ENCODE measurements around the gene PITPNM3. TPM values are rescaled to one million over a fixed set of nuclear protein-coding genes. Genes with fewer than 3 reads are reported as not detected.

PITPNM3 gene
- total and polyA plus RNA-seq, 2 experiments from 2014 or later, result 1.0 to 1.5 TPM

DNA sequence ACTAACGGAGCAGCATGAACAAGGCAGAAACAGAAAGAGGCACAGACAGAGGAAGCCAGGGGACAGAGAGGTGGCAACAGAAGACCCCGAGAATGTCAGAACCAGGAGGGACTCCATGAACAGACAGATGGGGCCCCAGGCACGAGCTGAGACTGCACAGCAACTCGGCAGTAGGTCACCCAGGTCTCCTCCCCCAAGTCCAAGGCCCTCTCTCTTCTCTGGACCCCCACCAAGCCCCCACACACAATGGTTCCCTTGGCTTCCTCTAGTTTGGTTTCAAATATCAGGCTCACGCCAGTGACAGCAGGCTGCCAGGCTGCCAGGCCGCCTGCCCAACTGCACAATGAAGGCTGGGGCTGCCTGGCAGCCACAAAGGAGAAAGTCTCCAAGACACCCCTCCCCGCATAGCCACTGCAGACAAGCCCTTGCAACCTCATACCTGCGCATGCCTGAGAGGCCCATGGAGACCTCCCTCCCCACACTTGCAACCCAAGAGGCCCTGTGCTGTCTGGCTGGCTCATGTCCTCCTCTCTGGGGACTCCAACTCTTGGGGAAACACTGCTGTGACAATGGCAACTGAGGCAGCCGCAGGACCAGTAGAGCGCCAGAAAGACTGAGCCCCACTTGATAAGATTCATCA, 57.3 kb downstream of the PITPNM3 start:
- Mint-ChIP-seq H3K9me3 (peaks cover 7% of the 10 kb centered on the region), H3K4me1 (peaks cover 54% of the 10 kb centered on the region)

More for the DNA sequence above, 57.3 kb downstream of the PITPNM3 start:
- Histone ChIP-seq H3F3A (replicated peaks; ENCODE audit: low read depth) (no peaks in the 10 kb centered on the region), H3K4me3 (no peak overlapping the region), H3K9me2 (ENCODE audit: insufficient read depth) (no peaks in the 10 kb centered on the region), H3K79me2 (replicated peaks; ENCODE audit: insufficient read depth) (no peaks in the 10 kb centered on the region), H3K4me1 (ENCODE audit: insufficient read depth) (peaks cover 39% of the 10 kb centered on the region), H3K27me3 (ENCODE audit: insufficient read depth) (no peaks in the 10 kb centered on the region), H3K27ac (ENCODE audit: low read depth) (no peak overlapping the region), H3K36me3 (ENCODE audit: insufficient read depth) (no peaks in the 10 kb centered on the region), H3K4me2 (no peak overlapping the region), H2AFZ (no peak overlapping the region), H4K20me1 (replicated peaks; ENCODE audit: insufficient read depth) (no peaks in the 10 kb centered on the region)
- peaks cover 11% of the 10 kb centered on the region; the same call in 2 of the 3 replicates for H3K36me3 Mint-ChIP-seq (ENCODE audit: low read depth)
- no peak overlapping the region for H3K27ac Mint-ChIP-seq
- peaks cover 15% of the 10 kb centered on the region for H3K27me3 Mint-ChIP-seq (ENCODE audit: insufficient read depth, low read depth, poor library complexity)
- ATAC-seq (no peak), DNase-seq (ENCODE audit: low spot score) (no peak)
- no peak for TF ChIP-seq EZH2 (IDR thresholded peaks at IDR 0.05; ENCODE audit: low read depth, unreplicated experiment)
- no peak for TF ChIP-seq ZNF331 (CRISPR knock-in tag; IDR thresholded peaks at IDR 0.05; ENCODE audit: low read depth)
- no peak for TF ChIP-seq ZNF114 (CRISPR knock-in tag; IDR thresholded peaks at IDR 0.05)
- TF ChIP-seq CREB1 (CRISPR knock-in tag; IDR thresholded peaks at IDR 0.05; ENCODE audit: low read depth), result no peak
- TF ChIP-seq POLR2AphosphoS5 (IDR thresholded peaks at IDR 0.05; ENCODE audit: low read depth), result no peak
- no peak for TF ChIP-seq EZH2phosphoT487 (IDR thresholded peaks at IDR 0.05; ENCODE audit: unreplicated experiment)
- no peak for TF ChIP-seq STAT1 (IDR thresholded peaks at IDR 0.05; ENCODE audit: unreplicated experiment)
- no peak for TF ChIP-seq JUNB (IDR thresholded peaks at IDR 0.05; ENCODE audit: unreplicated experiment)
- TF ChIP-seq, protein P1, sequence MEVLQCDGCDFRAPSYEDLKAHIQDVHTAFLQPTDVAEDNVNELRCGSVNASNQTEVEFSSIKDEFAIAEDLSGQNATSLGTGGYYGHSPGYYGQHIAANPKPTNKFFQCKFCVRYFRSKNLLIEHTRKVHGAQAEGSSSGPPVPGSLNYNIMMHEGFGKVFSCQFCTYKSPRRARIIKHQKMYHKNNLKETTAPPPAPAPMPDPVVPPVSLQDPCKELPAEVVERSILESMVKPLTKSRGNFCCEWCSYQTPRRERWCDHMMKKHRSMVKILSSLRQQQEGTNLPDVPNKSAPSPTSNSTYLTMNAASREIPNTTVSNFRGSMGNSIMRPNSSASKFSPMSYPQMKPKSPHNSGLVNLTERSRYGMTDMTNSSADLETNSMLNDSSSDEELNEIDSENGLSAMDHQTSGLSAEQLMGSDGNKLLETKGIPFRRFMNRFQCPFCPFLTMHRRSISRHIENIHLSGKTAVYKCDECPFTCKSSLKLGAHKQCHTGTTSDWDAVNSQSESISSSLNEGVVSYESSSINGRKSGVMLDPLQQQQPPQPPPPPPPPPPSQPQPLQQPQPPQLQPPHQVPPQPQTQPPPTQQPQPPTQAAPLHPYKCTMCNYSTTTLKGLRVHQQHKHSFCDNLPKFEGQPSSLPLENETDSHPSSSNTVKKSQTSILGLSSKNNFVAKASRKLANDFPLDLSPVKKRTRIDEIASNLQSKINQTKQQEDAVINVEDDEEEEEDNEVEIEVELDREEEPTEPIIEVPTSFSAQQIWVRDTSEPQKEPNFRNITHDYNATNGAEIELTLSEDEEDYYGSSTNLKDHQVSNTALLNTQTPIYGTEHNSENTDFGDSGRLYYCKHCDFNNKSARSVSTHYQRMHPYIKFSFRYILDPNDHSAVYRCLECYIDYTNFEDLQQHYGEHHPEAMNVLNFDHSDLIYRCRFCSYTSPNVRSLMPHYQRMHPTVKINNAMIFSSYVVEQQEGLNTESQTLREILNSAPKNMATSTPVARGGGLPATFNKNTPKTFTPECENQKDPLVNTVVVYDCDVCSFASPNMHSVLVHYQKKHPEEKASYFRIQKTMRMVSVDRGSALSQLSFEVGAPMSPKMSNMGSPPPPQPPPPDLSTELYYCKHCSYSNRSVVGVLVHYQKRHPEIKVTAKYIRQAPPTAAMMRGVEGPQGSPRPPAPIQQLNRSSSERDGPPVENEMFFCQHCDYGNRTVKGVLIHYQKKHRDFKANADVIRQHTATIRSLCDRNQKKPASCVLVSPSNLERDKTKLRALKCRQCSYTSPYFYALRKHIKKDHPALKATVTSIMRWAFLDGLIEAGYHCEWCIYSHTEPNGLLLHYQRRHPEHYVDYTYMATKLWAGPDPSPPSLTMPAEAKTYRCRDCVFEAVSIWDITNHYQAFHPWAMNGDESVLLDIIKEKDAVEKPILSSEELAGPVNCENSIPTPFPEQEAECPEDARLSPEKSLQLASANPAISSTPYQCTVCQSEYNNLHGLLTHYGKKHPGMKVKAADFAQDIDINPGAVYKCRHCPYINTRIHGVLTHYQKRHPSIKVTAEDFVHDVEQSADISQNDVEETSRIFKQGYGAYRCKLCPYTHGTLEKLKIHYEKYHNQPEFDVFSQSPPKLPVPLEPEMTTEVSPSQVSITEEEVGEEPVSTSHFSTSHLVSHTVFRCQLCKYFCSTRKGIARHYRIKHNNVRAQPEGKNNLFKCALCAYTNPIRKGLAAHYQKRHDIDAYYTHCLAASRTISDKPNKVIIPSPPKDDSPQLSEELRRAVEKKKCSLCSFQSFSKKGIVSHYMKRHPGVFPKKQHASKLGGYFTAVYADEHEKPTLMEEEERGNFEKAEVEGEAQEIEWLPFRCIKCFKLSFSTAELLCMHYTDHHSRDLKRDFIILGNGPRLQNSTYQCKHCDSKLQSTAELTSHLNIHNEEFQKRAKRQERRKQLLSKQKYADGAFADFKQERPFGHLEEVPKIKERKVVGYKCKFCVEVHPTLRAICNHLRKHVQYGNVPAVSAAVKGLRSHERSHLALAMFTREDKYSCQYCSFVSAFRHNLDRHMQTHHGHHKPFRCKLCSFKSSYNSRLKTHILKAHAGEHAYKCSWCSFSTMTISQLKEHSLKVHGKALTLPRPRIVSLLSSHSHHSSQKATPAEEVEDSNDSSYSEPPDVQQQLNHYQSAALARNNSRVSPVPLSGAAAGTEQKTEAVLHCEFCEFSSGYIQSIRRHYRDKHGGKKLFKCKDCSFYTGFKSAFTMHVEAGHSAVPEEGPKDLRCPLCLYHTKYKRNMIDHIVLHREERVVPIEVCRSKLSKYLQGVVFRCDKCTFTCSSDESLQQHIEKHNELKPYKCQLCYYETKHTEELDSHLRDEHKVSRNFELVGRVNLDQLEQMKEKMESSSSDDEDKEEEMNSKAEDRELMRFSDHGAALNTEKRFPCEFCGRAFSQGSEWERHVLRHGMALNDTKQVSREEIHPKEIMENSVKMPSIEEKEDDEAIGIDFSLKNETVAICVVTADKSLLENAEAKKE (CRISPR knock-in tag; IDR thresholded peaks at IDR 0.05), result no peak
- TF ChIP-seq, protein P2, sequence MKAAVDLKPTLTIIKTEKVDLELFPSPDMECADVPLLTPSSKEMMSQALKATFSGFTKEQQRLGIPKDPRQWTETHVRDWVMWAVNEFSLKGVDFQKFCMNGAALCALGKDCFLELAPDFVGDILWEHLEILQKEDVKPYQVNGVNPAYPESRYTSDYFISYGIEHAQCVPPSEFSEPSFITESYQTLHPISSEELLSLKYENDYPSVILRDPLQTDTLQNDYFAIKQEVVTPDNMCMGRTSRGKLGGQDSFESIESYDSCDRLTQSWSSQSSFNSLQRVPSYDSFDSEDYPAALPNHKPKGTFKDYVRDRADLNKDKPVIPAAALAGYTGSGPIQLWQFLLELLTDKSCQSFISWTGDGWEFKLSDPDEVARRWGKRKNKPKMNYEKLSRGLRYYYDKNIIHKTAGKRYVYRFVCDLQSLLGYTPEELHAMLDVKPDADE (IDR thresholded peaks at IDR 0.05), result no peak
- TF ChIP-seq, protein P3, sequence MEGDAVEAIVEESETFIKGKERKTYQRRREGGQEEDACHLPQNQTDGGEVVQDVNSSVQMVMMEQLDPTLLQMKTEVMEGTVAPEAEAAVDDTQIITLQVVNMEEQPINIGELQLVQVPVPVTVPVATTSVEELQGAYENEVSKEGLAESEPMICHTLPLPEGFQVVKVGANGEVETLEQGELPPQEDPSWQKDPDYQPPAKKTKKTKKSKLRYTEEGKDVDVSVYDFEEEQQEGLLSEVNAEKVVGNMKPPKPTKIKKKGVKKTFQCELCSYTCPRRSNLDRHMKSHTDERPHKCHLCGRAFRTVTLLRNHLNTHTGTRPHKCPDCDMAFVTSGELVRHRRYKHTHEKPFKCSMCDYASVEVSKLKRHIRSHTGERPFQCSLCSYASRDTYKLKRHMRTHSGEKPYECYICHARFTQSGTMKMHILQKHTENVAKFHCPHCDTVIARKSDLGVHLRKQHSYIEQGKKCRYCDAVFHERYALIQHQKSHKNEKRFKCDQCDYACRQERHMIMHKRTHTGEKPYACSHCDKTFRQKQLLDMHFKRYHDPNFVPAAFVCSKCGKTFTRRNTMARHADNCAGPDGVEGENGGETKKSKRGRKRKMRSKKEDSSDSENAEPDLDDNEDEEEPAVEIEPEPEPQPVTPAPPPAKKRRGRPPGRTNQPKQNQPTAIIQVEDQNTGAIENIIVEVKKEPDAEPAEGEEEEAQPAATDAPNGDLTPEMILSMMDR (conservative IDR thresholded peaks at IDR 0.05; ENCODE audit: low read depth in 2 of 2), result no peak
- TF ChIP-seq, protein P4, sequence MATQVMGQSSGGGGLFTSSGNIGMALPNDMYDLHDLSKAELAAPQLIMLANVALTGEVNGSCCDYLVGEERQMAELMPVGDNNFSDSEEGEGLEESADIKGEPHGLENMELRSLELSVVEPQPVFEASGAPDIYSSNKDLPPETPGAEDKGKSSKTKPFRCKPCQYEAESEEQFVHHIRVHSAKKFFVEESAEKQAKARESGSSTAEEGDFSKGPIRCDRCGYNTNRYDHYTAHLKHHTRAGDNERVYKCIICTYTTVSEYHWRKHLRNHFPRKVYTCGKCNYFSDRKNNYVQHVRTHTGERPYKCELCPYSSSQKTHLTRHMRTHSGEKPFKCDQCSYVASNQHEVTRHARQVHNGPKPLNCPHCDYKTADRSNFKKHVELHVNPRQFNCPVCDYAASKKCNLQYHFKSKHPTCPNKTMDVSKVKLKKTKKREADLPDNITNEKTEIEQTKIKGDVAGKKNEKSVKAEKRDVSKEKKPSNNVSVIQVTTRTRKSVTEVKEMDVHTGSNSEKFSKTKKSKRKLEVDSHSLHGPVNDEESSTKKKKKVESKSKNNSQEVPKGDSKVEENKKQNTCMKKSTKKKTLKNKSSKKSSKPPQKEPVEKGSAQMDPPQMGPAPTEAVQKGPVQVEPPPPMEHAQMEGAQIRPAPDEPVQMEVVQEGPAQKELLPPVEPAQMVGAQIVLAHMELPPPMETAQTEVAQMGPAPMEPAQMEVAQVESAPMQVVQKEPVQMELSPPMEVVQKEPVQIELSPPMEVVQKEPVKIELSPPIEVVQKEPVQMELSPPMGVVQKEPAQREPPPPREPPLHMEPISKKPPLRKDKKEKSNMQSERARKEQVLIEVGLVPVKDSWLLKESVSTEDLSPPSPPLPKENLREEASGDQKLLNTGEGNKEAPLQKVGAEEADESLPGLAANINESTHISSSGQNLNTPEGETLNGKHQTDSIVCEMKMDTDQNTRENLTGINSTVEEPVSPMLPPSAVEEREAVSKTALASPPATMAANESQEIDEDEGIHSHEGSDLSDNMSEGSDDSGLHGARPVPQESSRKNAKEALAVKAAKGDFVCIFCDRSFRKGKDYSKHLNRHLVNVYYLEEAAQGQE (IDR thresholded peaks at IDR 0.05; ENCODE audit: unreplicated experiment), result no peak
- no peak overlapping the region for H3K4me3 Mint-ChIP-seq
